WTC11 (cell line): ENCODE data around the gene TMEM54. TPM values are rescaled to one million over a fixed set of nuclear protein-coding genes. Genes with fewer than 3 reads are reported as not detected.

Experiments used
- CBFB ChIP-seq: sonication (generic); formaldehyde crosslinking; IDR thresholded peaks from 2 replicates; pipeline ENCODE4 v1.8.1; 2022; ENCODE audit warnings: mild to moderate bottlenecking, low read depth, missing genetic modification reagents
- E2F1 ChIP-seq: sonication (generic); formaldehyde crosslinking; IDR thresholded peaks from 2 replicates; pipeline ENCODE4 v1.8.0; 2022; ENCODE audit warnings: mild to moderate bottlenecking, missing genetic modification reagents
- FOXP4 ChIP-seq: sonication (generic); formaldehyde crosslinking; IDR thresholded peaks from 2 replicates; pipeline ENCODE4 v1.8.0; 2022; ENCODE audit warnings: mild to moderate bottlenecking, missing genetic modification reagents
- KAT7 ChIP-seq: sonication (generic); formaldehyde crosslinking; IDR thresholded peaks from 2 replicates; pipeline ENCODE4 v1.8.1; 2023; ENCODE audit warnings: missing genetic modification reagents, mild to moderate bottlenecking, borderline replicate concordance
- MLX ChIP-seq: sonication (generic); formaldehyde crosslinking; IDR thresholded peaks from 2 replicates; pipeline ENCODE4 v1.8.1; 2023; ENCODE audit warnings: mild to moderate bottlenecking, missing genetic modification reagents, moderate library complexity
- OVOL2 ChIP-seq: fragments of 250-450 bp; sonication (Bioruptor Pico); IDR thresholded peaks from 2 replicates; pipeline ENCODE4 v1.9.0; 2021; ENCODE audit warnings: mild to moderate bottlenecking, borderline replicate concordance
- PRDM15 ChIP-seq: sonication (generic); formaldehyde crosslinking; IDR thresholded peaks from 2 replicates; pipeline ENCODE4 v1.8.0; 2022; ENCODE audit warnings: missing genetic modification reagents
- SMAD4 ChIP-seq: sonication (generic); formaldehyde crosslinking; IDR thresholded peaks from 2 replicates; pipeline ENCODE4 v1.8.0; 2022; ENCODE audit warnings: mild to moderate bottlenecking, missing genetic modification reagents
- ZNF138 ChIP-seq: sonication (generic); formaldehyde crosslinking; conservative IDR thresholded peaks from 2 replicates; pipeline ENCODE4 v1.8.1; 2022; ENCODE audit warnings: mild to moderate bottlenecking, moderate library complexity, missing genetic modification reagents
- ZNF263 ChIP-seq: sonication (generic); formaldehyde crosslinking; IDR thresholded peaks from 2 replicates; pipeline ENCODE4 v1.8.1; 2022; ENCODE audit warnings: low read depth, mild to moderate bottlenecking, moderate library complexity, missing genetic modification reagents
- ZNF425 ChIP-seq: fragments of 250-450 bp; sonication (Bioruptor Pico); conservative IDR thresholded peaks from 2 replicates; pipeline ENCODE4 v1.9.0; 2021; ENCODE audit warnings: mild to moderate bottlenecking
- total RNA-seq: library from RNA; stranded (reverse); gene quantifications from 3 replicates; pipeline ENCODE4 v1.2.3, GENCODE V29; 2021
- TF ChIP-seq, protein P1 (sequence below): sonication (generic); formaldehyde crosslinking; IDR thresholded peaks from 2 replicates; pipeline ENCODE4 v1.8.1; 2022; ENCODE audit warnings: missing genetic modification reagents, borderline replicate concordance
- TF ChIP-seq, protein P2 (sequence below): sonication (generic); formaldehyde crosslinking; IDR thresholded peaks from 2 replicates; pipeline ENCODE4 v1.8.1; 2023; ENCODE audit warnings: mild to moderate bottlenecking, moderate library complexity, missing genetic modification reagents
- TF ChIP-seq, protein P3 (sequence below): sonication (generic); formaldehyde crosslinking; conservative IDR thresholded peaks from 2 replicates; pipeline ENCODE4 v1.8.1; 2022; ENCODE audit warnings: mild to moderate bottlenecking, missing genetic modification reagents

Gene TMEM54
- total RNA-seq, 1 experiment from 2014 or later, result 20.7 TPM

- TF ChIP-seq MLX (CRISPR knock-in tag), result no peak
- no peak for TF ChIP-seq ZNF263 (CRISPR knock-in tag)
- no peak for TF ChIP-seq FOXP4
- no peak for TF ChIP-seq ZNF138 (CRISPR knock-in tag)
- TF ChIP-seq SMAD4, result no peak
- TF ChIP-seq, protein P1, sequence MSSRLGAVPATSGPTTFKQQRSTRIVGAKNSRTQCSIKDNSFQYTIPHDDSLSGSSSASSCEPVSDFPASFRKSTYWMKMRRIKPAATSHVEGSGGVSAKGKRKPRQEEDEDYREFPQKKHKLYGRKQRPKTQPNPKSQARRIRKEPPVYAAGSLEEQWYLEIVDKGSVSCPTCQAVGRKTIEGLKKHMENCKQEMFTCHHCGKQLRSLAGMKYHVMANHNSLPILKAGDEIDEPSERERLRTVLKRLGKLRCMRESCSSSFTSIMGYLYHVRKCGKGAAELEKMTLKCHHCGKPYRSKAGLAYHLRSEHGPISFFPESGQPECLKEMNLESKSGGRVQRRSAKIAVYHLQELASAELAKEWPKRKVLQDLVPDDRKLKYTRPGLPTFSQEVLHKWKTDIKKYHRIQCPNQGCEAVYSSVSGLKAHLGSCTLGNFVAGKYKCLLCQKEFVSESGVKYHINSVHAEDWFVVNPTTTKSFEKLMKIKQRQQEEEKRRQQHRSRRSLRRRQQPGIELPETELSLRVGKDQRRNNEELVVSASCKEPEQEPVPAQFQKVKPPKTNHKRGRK (CRISPR knock-in tag), result no peak
- TF ChIP-seq, protein P2, sequence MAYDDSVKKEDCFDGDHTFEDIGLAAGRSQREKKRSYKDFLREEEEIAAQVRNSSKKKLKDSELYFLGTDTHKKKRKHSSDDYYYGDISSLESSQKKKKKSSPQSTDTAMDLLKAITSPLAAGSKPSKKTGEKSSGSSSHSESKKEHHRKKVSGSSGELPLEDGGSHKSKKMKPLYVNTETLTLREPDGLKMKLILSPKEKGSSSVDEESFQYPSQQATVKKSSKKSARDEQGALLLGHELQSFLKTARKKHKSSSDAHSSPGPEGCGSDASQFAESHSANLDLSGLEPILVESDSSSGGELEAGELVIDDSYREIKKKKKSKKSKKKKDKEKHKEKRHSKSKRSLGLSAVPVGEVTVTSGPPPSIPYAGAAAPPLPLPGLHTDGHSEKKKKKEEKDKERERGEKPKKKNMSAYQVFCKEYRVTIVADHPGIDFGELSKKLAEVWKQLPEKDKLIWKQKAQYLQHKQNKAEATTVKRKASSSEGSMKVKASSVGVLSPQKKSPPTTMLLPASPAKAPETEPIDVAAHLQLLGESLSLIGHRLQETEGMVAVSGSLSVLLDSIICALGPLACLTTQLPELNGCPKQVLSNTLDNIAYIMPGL (CRISPR knock-in tag), result no peak
- no peak for TF ChIP-seq E2F1 (CRISPR knock-in tag)
- no peak for TF ChIP-seq CBFB (CRISPR knock-in tag)
- TF ChIP-seq, protein P3, sequence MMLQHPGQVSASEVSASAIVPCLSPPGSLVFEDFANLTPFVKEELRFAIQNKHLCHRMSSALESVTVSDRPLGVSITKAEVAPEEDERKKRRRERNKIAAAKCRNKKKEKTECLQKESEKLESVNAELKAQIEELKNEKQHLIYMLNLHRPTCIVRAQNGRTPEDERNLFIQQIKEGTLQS (CRISPR knock-in tag), result no peak
- TF ChIP-seq PRDM15, result no peak
- TF ChIP-seq KAT7 (CRISPR knock-in tag), result no peak
- no peak for TF ChIP-seq ZNF425 (CRISPR knock-in tag)
- no peak for TF ChIP-seq OVOL2 (CRISPR knock-in tag)
Measured at GRCh38 chr1:32926562-32926961, 25.4 kb upstream of the TMEM54 start (continued).
